Mesodermal cell (in vitro differentiated cells): ENCODE results near the gene RGS12.

ENCODE experiments used
- H3K27ac ChIP-seq: 2 replicates; pipeline ENCODE4 v1.7.0; 2013; ENCODE audit warnings: mild to moderate bottlenecking, low read depth, low read length, moderate library complexity; ENCODE audit not compliant: severe bottlenecking
- H3K36me3 ChIP-seq: 2 replicates; pipeline ENCODE4 v1.7.1; 2013; ENCODE audit warnings: mild to moderate bottlenecking, low read length, moderate library complexity; ENCODE audit not compliant: control insufficient read depth, insufficient read depth
- H3K4me1 ChIP-seq: one replicate; pipeline ENCODE4 v1.7.1; 2013; ENCODE audit warnings: mild to moderate bottlenecking, low read length; ENCODE audit not compliant: insufficient read depth, control insufficient read depth, poor library complexity, severe bottlenecking
- H3K4me3 ChIP-seq: 2 replicates; pipeline ENCODE4 v1.7.0; 2013; ENCODE audit warnings: low read length, control low read depth, mild to moderate bottlenecking; ENCODE audit not compliant: insufficient read depth, poor library complexity, severe bottlenecking; ENCODE audit errors: extremely low read depth
- H3K9me3 ChIP-seq: 2 replicates; pipeline ENCODE4 v1.7.1; 2013; ENCODE audit warnings: mild to moderate bottlenecking, low read length, moderate library complexity; ENCODE audit not compliant: control insufficient read depth
- WGBS, 2 experiments: methylation state at CpG; one replicate each; pipeline ENCODE4 v1.1.5; 2013; ENCODE audit warnings: missing lambda C conversion rate in 2 of 2; ENCODE audit not compliant: insufficient coverage in 2 of 2; 5-methylcytosine and 5-hydroxymethylcytosine counted together

Gene RGS12

DNA sequence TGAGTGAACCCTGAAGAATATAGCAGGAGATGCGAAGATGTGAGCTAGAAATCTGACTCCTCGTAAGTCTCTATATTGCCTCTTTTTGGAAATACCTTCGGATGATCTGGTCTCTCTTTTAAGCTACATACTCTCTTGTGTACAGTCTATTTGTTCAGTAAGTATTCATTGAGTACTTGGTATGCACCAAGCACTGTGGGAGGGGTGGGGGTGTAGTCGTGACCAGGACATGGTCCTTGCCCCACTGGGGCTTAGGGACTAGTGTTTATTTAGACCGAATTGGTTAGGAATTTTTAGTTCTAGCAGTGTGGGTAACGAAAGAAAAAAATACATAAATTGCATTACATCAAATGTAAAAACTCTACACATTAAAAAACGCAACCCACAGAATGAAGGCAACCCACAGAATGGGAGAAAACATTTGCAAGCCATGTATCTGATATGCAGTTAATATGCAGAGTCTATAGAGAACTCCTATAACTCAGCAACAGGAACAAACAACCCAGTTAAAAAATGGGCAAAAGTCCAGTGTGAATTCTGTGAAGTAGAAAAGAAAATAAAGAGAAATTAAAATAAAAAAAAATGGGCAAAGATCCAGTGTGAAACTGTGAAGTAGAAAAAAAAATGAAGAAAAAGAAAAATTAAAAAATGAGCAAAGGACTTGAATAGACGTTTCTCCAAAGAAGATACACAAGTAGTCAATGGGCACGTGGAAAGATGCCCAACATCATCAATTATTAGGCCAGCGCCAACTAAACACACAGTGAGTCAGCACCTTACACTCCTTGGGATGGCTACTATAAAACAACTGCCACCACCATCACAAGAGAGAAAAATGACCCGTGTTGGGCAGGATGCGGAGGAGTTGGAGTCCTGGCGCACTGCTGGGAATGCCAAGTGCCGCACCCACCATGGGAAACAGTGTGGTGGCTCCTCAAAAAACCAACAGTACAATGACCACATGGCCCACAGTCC, 43.8 kb downstream of the RGS12 start:
- Histone ChIP-seq H3K36me3 (no peaks in the 10 kb centered on the region), H3K4me1 (no peaks in the 10 kb centered on the region), H3K4me3 (no peak overlapping the region), H3K27ac (no peak overlapping the region), H3K9me3 (no peaks in the 10 kb centered on the region)
- 95 to 98% methylated on average over 8 to 10 of the region's 14 CpGs for WGBS, 2 experiments

- no peaks in the 10 kb centered on the region for H3K36me3 ChIP-seq
- peaks cover 7% of the 10 kb centered on the region for H3K4me1 ChIP-seq
- 98 to 100% methylated on average over 4 to 5 of the region's 6 CpGs for WGBS, 2 experiments
- H3K9me3 ChIP-seq = no peaks in the 10 kb centered on the region
- H3K27ac ChIP-seq = no peak overlapping the region
- no peak overlapping the region for H3K4me3 ChIP-seq
Measured at GRCh38 chr4:3337357-3337732, 44.5 kb downstream of the RGS12 start.

- Histone ChIP-seq H3K4me1 (peaks cover 7% of the 10 kb centered on the region), H3K9me3 (no peaks in the 10 kb centered on the region), H3K4me3 (no peak overlapping the region), H3K36me3 (no peaks in the 10 kb centered on the region), H3K27ac (no peak overlapping the region)
- WGBS, 2 experiments = 97 to 100% methylated on average over 6 to 7 of the region's 8 CpGs
Measured at GRCh38 chr4:3337811-3338210, 45.0 kb downstream of the RGS12 start.

- 86 to 99% methylated on average over 6 to 8 of the region's 13 CpGs for WGBS, 2 experiments
- H3K4me3 ChIP-seq = no peak overlapping the region
- H3K4me1 ChIP-seq = peaks cover 7% of the 10 kb centered on the region
- peaks cover 3% of the 10 kb centered on the region for H3K36me3 ChIP-seq
- H3K27ac ChIP-seq = no peak overlapping the region
- no peaks in the 10 kb centered on the region for H3K9me3 ChIP-seq
Measured at GRCh38 chr4:3338321-3338838, 45.6 kb downstream of the RGS12 start.

DNA sequence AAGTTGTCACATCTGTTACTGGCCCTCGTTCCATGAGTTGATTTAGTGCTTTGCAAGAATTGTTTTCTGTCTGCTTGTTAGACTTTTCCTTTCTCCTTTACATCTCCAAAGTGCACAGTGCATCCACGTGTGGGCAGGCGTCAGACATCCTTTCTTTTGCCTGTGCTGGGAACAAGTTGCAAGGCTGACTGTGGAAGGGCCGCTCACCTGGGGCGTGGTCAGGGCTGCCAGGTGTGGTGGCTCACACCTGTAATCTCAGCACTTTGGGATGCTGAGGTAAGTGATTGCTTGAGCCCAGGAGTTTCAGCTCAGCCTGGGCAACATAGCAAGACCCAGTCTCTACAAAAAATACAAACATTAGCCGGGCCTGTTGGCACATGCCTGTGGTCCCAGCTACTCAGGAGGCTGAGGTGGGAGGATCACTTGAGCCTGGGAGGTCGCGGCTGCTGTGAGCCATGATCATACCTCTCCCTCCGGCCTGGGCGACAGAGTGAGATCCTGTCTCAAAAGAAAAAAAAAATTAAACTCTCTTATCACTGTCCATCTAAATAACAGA, 46.2 kb downstream of the RGS12 start:
- Histone ChIP-seq H3K4me1 (peaks cover 7% of the 10 kb centered on the region), H3K27ac (no peak overlapping the region), H3K9me3 (no peaks in the 10 kb centered on the region), H3K4me3 (no peak overlapping the region), H3K36me3 (peaks cover 6% of the 10 kb centered on the region)
- WGBS, 2 experiments = 84 to 91% methylated on average over 4 to 6 of the region's 10 CpGs

- no peak overlapping the region for H3K27ac ChIP-seq
- 80 to 100% methylated on average over 1 to 2 of the region's 3 CpGs for WGBS, 2 experiments
- no peaks in the 10 kb centered on the region for H3K9me3 ChIP-seq
- peaks cover 6% of the 10 kb centered on the region for H3K36me3 ChIP-seq
- no peak overlapping the region for H3K4me3 ChIP-seq
- H3K4me1 ChIP-seq = peaks cover 7% of the 10 kb centered on the region
Measured at GRCh38 chr4:3339577-3339976, 46.8 kb downstream of the RGS12 start.

DNA sequence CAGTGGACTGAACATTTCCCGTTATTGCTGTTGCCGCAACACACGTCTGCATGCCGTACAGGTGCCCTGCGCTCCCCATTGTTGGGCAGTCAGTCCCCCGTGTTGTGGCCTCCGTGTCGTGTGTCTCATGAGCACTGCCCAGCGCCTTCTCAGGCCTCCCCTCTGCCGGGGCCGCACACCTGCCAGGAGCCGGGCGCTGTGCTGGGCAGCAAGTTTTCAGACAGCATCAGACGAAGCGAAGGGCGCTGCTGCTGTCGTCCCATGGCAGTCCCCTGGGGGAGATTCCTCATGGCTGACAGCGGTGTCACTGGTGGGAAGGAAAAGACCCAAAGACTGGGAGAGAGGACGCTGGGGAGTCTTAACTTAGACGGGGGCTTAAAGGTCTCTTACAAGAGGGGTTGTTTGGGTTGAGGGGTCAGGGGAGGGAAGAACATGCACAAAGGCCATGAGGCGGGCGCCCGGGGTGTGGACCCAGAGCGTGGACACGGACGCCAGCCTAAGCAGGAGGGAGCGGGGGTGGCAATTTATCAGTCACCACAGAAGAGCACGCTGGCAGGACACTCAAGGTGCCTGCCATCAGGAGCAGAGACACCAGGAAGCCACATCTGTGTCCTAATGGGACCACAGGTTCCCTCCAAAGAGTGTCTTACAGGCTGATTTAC, 47.3 kb downstream of the RGS12 start:
- Histone ChIP-seq H3K4me1 (peaks cover 7% of the 10 kb centered on the region), H3K36me3 (peaks cover 6% of the 10 kb centered on the region), H3K27ac (no peak overlapping the region), H3K9me3 (no peaks in the 10 kb centered on the region), H3K4me3 (no peak overlapping the region)
- WGBS, 2 experiments = 94 to 95% methylated on average over 28 of the region's 28 CpGs

DNA sequence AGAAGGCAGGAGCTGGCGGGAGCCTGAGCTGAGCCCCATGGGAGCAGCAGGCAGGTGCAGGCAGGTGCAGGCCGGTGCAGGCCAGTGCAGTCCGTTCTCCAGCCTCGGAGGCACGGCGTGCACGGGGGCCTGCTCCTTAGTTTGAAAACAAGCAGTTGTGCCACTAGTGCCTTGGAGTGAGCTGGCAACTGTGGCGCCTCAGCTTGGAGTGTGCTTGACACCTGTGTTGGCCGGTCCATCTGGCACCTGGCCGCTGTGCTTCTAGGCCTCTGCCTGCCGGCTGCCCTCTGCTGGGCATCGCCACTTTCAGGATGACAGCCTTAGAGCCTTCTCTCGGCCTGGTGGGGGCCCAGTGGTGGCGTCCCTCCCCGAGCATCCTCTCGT, 47.9 kb downstream of the RGS12 start:
- no peak overlapping the region for H3K27ac ChIP-seq
- peaks cover 7% of the 10 kb centered on the region for H3K4me1 ChIP-seq
- H3K9me3 ChIP-seq = no peaks in the 10 kb centered on the region
- no peak overlapping the region for H3K4me3 ChIP-seq
- WGBS, 2 experiments = 90 to 93% methylated on average over 10 to 16 of the region's 16 CpGs
- H3K36me3 ChIP-seq = peaks cover 6% of the 10 kb centered on the region

GRCh38 chr4:3341760-3342159, 48.9 kb downstream of the RGS12 start:
- Histone ChIP-seq H3K27ac (no peak overlapping the region), H3K4me1 (peaks cover 7% of the 10 kb centered on the region), H3K36me3 (peaks cover 6% of the 10 kb centered on the region), H3K4me3 (no peak overlapping the region), H3K9me3 (no peaks in the 10 kb centered on the region)
- WGBS, 2 experiments = 74 to 85% methylated on average over 7 of the region's 7 CpGs

GRCh38 chr4:3342182-3342854, 49.5 kb downstream of the RGS12 start:
- Histone ChIP-seq H3K4me3 (no peak overlapping the region), H3K36me3 (peaks cover 6% of the 10 kb centered on the region), H3K9me3 (no peaks in the 10 kb centered on the region), H3K4me1 (peaks cover 7% of the 10 kb centered on the region), H3K27ac (no peak overlapping the region)
- 80 to 83% methylated on average over 4 to 7 of the region's 8 CpGs for WGBS, 2 experiments
